Endometrial microvascular endothelial cells (primary cell): Measurements from ENCODE around the gene NPAS1. TPM values are rescaled to one million over a fixed set of nuclear protein-coding genes. Genes with fewer than 3 reads are reported as not detected.
"Not testable (repeated sequence)": the region's sequence is repeated elsewhere in the genome, so short reads cannot be mapped to it uniquely, and the experiment has no call there.

Source experiments
- in situ Hi-C: cut with HindIII; loops from 2 replicates; pipeline ENCODE4 v1.10.0; 2017; ENCODE audit warnings: low sequenced_read_pairs, low pct_unique_long_range_greater_than_20kb; ENCODE audit errors: inconsistent ontology term
- total RNA-seq: library from RNA; depleted of rRNA; stranded (reverse); fragments of >200 nt; gene quantifications from one replicate; pipeline ENCODE4 v1.2.3, GENCODE V29; 2015; ENCODE audit errors: inconsistent ontology term

Gene NPAS1
- total RNA-seq, 1 donor from 2014 or later = not detected

DNA sequence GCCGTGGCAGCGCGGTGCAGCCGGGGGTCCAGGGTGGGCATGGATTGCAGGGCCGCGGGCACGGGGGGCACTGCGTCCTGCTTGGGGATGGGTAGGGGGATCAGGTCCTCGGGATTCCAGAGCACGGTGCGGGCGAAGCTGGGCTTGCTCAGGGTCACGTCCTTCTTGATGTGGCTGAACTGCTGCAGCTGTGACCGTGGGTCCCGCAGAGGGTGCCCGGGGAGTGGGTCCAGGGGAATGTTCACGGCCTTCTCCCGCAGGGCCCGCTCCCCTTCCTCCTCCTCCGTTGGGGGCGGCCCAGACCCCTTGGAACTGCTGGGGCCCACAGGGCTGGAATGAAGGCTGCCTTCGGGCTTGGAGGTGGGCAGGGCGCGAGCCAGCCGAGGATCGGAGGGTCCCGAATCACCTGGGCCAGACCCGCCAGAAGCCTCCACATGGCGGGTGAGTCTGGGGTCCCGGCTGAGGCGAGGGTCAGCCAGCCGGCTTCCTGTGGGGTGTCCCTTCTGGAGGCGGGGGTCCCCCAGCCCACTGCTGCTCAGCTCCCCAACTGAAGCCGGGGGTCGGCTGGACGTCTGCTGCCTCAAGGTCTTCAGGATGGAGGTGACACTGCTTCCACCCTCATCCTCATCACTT is 47.7 kb downstream of the NPAS1 start:
- in situ Hi-C loops = no loop called here

GRCh38 chr19:47068246-47068645 is 48.6 kb downstream of the NPAS1 start:
- in situ Hi-C loops = no loop called here

GRCh38 chr19:47068876-47069406 is 49.3 kb downstream of the NPAS1 start:
- in situ Hi-C loops = no loop called here

DNA sequence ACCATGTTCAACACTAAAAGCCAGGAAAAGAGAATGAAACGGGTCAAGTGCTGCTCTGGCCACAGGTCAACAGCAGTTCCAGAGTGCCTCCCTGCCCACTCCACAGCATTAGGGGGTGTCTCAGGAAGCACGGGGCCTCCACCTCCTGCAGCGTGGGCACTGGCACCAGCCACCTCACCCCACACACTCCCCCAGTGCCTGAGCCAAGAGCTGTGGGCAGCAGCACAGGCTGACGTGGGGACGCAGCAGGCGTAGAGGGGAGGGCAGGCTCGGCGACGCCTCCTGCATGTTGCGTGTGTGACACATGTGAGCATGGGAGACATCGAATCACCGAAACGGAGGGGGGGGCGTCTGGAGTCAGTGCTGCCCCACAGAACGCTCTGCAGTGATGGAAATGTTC is 50.2 kb downstream of the NPAS1 start:
- in situ Hi-C loops = no loop called here

DNA sequence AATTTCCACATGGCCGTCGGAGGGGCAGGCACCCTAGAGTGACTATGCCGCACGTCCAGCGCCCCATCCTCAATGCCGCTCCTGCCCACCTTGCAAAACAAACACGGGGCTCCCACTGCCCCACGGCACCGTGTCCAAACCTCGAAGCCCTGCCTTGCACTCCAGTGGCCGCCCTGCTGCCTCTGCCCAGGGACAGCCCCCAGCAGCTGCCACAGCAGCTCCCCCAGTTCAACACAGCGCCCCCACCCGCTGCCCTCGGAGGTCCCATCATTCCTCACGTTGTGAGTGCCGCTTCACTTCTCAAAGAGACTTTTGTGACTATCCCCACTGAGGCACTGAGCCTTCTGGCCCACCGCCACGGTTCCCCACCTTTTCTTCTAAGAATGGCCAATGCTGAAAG is 51.1 kb downstream of the NPAS1 start:
- in situ Hi-C loops = no loop called here

DNA sequence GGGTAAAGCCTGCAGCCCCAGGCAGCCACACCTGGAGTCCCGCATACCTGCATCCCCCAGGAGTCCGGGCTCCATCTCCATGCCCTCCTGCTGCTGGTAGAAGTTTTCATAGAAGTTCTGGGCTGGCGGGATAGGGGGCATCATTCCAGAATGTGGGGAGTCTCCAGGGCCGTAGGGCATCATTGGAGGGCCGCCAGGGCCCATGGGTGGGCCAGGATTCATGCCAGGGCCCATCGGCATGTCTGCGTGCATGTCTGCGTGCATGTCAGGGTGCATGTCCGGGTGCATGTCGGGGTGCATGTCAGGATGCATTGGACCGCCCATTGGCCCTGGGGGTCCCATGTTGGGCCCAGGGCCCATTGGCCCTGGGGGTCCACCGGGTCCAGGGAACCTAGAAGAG is 52.1 kb downstream of the NPAS1 start:
- in situ Hi-C loops = no loop called here

DNA sequence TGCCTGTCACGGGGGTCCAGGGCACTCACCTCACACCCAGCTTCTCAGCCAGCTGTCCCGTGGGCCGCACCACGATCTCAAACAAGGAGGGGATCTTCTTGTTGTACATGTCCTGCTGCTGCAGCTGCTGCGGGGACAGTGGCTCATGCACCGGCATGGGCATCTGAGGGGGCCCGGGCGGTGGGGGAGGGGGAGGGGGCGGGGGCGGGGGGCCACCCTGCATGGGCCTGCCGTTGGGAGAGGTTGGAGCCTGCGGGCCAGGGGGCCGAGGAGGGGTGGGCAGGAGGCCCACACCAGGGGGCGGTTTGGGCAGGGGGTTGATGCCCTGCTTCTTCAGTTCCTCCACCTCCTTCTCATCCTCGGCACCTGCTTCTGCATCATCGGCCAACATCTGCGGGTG is 52.7 kb downstream of the NPAS1 start:
- in situ Hi-C loops = no loop called here

- in situ Hi-C loops = no loop called here
These were observed 53.9 kb downstream of the NPAS1 start for GRCh38 chr19:47073574-47073973.

DNA sequence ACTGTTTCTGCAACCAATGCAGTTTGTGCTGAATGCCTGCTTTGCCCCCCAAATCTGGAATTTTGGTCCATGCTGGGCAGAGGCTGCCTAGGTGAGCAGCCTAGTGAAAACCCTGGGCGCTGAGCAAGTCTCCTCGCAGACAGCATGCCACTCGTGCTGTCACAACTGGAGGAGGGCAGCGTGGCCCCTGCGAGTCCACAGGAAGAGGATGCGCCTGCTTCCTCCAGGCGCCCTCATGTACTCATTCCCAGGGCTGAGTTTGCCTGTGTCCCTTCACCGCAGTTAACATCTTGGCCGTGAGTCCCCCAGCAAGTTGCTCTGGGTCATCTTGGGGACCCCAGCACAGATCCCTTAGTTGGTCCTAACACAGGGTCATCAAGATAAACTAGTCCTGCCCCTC is 55.0 kb downstream of the NPAS1 start:
- in situ Hi-C loops = no loop called here

DNA sequence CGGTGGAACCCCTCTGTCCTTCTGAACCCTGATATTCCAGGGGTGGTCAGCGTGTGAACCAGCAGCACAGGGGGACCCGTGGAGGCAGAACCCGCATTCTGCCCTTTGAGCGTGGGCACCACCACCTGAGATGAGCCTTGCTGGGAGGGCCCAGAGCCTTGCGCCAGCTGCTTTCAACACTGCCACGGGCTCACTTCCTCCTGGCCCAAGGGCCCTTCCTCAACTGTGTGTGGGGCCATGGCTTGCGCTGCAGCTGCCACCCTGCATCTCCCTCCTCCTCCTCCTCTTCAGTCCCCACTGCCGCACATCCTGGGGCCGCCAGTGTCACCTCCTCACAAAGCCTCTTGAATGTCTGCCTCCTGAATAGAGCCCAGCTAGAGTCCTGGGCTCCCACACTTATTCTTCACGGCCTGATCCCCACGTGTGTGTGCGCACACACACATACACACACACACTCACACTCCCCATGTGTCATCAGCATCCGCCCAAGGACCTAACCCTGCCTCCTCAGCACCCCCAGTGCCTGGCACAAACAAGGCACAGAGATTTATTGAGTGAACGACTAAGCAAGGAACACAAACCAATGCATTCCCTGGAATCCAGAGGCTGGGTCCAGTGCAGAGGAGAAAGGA is 55.7 kb downstream of the NPAS1 start:
- in situ Hi-C loops = no loop called here

DNA sequence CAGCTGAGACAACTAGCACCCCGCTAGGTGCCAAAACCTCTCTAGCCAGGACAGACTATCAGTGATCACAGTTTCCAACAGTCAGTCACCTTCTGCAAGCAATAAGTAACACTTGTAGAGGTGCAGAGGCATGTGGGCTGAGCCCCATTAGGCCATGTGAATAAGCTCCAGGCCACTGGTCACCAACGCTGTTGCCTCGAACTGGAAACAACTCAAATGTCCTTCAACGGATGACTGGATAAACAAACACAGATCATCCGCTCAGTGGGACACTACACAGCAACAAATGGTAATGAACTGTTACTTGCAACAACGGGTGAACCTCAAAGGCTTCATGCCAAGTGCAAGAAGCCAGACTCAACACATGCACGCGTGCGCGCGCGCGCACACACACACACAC is 56.3 kb downstream of the NPAS1 start:
- in situ Hi-C loops = no loop called here

- in situ Hi-C loops = not testable (repeated sequence)
These were observed 58.7 kb downstream of the NPAS1 start for GRCh38 chr19:47078351-47078750.

DNA sequence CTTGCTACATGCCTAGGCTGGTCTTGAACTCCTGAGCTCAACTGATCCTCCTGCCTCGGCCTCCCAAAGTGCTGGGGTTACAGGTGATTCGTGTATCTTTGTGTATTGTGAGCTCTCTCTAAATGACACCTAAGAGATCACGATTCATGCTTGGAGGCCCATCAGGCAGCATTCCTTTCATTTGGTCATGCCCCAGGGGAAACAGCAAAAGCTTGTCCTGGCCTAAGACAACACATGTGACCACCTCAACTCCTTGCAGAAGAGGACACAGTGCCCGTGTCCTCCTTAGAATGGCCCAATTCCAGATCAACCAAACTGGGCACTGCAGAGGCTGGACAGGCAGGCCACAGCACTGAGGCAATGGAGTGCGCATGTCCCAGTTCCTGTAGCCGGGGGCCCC is 61.5 kb downstream of the NPAS1 start:
- in situ Hi-C loops = no loop called here

GRCh38 chr19:47082493-47082892 is 62.9 kb downstream of the NPAS1 start:
- in situ Hi-C loops = no loop called here

GRCh38 chr19:47084879-47085439 is 65.3 kb downstream of the NPAS1 start:
- in situ Hi-C loops = no loop called here

- in situ Hi-C loops = no loop called here
These were observed 66.6 kb downstream of the NPAS1 start for GRCh38 chr19:47086280-47086679.

DNA sequence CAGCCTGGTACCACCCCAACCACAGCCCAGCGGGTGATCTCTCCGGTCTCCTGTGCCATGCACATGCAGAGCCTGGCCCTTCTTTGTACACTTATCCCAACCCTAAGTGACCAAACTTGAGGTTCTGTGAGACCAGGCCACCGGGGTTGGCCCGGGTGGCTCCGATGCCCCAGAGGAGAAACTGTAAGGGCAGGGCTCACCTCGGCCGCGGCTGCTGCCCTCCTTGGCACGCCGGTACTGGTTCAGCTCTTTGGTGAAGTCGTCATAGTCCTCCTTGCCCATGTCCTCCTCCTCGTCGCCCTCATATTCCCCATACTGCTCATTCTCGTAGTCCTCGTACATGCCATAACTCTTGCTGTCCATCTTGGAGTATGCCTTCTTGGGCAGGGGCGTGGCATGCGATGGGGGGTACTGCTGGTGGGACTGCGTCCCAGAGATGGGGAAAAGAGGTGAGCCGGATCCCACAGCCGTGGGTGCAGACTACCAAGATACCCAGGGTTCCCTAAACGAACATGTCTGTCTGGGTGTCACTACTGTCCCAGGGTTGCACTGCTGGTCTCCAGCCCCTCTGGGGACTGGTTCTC is 70.2 kb downstream of the NPAS1 start:
- in situ Hi-C loops = no loop called here

DNA sequence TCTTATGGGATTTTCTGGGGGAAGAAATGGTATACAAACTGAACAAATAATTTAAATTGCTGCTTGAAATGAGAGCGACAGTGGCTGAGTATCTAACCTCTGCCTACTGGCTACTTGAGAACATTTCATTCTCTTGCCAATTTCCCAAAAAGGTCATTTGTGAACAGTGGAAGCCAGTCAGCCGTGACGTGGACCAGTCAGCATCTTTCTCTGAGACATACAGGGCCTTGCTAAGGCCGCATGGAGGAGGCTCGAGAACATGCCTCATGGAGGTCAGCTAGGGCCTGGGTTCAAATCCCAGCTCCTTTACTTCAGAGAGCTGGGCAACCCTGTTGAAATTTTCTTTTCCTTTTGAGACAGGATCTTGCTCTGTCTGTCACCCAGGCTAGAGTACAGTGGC is 73.6 kb downstream of the NPAS1 start:
- in situ Hi-C loops = no loop called here

DNA sequence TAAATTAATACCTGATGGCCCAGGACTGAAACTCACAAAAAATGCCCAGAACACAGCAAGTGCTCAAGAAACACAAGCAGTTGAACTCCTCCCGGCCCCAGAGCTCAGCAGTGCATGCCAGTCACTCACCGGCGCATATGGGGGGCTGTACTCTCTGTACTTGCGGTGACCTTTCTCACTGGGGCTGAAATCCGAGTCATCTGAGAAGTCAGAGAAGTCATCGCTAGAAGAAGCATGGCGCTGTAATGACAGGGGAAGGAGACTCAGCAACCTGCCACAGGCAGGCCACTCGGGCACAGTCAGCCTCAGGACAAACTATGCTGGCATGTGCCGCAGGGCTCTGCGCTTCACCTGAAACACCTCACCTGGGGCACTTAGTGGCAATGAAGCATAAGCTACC is 74.2 kb downstream of the NPAS1 start:
- in situ Hi-C loops = no loop called here
